T-helper 2 cell treated with Interferon-gamma antibody and Interleukin-4, amounts not matched to agents 5 μg/mL and 100 μg/mL, for 36 hours (primary cell): ENCODE measurements around the gene STX18.

Source experiments
- DNase-seq: peaks from one replicate; pipeline ENCODE4 v3.0.0; 2021; ENCODE audit warnings: low spot score
- H3K27ac Mint-ChIP-seq: one replicate; pipeline ENCODE4 v1.8.0; 2021; ENCODE audit warnings: mild to moderate bottlenecking, mixed read lengths
- H3K27me3 Mint-ChIP-seq: one replicate; pipeline ENCODE4 v1.8.0; 2021; ENCODE audit warnings: low read depth, mixed read lengths
- H3K36me3 Mint-ChIP-seq: one replicate; pipeline ENCODE4 v1.8.0; 2021; ENCODE audit warnings: low read depth, mixed read lengths
- H3K4me1 Mint-ChIP-seq: one replicate; pipeline ENCODE4 v1.8.0; 2021; ENCODE audit warnings: low read depth, mixed read lengths
- H3K4me3 Mint-ChIP-seq: one replicate; pipeline ENCODE4 v1.8.0; 2022; ENCODE audit warnings: mild to moderate bottlenecking, moderate library complexity, mixed read lengths
- H3K9me3 Mint-ChIP-seq: one replicate; pipeline ENCODE4 v1.8.0; 2021; ENCODE audit warnings: mixed read lengths

Gene STX18

DNA sequence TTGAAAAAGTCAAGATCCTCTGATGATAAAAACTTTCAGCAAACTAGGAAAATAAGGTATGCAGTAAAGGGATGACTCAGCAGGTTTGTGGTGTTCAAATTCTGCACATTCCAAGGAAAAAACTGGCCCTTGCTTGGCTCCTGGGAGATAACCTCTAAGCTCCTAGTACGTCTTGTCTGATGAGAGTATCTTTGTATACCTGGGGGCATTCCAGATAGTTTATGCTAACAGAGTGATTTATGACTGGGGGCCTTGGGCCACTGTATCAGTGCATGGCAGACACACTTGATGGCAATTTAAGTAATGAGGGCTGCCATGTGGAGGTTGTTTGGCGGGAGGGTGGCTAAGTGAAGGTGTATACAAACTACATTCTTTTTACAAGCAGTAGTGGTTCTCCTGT lies 98.0 kb downstream of the STX18 start:
- H3K4me3 Mint-ChIP-seq: no peak overlapping the region
- no peaks in the 10 kb centered on the region for H3K4me1 Mint-ChIP-seq
- no peaks in the 10 kb centered on the region for H3K27me3 Mint-ChIP-seq
- H3K36me3 Mint-ChIP-seq: peaks cover 3% of the 10 kb centered on the region
- DNase-seq: no peak
- H3K9me3 Mint-ChIP-seq: no peaks in the 10 kb centered on the region
- no peak overlapping the region for H3K27ac Mint-ChIP-seq

DNA sequence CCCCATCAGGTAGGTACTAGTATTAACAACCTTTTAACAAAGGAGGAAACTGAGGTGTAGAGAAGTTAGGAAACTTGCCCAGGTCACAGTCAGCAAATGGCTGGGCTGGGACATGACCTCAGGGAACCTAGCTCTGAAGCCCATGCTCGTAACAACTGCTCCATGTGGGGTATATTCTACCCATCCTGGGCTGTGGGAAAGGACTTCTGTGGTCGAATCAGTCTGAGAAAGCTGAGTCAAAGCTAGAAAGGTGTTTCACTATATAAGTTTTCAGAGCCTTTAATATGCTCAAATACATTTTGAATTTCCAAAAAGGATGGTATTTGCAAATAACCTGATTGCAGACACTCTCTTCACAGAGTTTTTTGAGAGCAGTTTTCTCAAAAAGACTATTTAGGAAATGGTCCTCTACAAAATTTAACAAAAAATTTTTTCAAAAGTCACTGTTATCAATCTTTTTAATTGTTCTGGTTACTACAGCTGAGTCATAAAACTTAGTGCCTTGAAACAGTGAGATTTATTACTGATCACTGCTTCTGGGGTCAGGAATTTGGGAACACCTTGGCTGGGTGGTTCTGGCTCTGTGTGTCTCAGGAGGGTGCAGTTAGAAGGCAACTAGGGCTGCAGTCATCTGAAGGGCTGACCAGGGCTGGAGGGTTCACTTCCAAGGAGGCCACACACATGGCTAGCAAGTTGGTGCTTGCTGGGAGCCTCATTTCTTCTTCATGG lies 101.4 kb downstream of the STX18 start:
- no peak for DNase-seq
- no peaks in the 10 kb centered on the region for H3K4me1 Mint-ChIP-seq
- H3K27ac Mint-ChIP-seq: no peak overlapping the region
- H3K4me3 Mint-ChIP-seq: no peak overlapping the region
- no peaks in the 10 kb centered on the region for H3K9me3 Mint-ChIP-seq
- no peaks in the 10 kb centered on the region for H3K27me3 Mint-ChIP-seq
- H3K36me3 Mint-ChIP-seq: peaks cover 6% of the 10 kb centered on the region

DNA sequence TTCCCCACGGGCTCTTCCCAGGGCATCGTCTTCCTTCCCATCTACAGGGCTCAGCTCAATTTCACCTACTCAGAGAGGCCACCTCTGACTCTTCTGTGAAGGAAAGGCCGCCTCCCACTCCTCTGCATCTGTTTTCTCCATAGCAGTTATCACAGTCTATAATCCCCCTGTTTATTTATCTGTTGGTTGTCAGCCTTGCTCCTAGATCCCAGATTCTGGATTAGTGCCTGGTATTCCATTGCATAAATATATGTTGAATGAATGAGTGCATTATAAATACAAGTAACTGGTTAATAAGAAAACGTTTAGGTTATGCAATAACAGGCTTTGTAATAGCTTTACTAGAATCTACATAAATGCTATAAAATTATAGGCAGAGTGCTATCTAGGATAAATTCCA lies 102.1 kb downstream of the STX18 start:
- H3K4me1 Mint-ChIP-seq: no peaks in the 10 kb centered on the region
- peaks cover 6% of the 10 kb centered on the region for H3K36me3 Mint-ChIP-seq
- DNase-seq: no peak
- no peak overlapping the region for H3K4me3 Mint-ChIP-seq
- no peak overlapping the region for H3K27ac Mint-ChIP-seq
- no peaks in the 10 kb centered on the region for H3K9me3 Mint-ChIP-seq
- no peaks in the 10 kb centered on the region for H3K27me3 Mint-ChIP-seq

DNA sequence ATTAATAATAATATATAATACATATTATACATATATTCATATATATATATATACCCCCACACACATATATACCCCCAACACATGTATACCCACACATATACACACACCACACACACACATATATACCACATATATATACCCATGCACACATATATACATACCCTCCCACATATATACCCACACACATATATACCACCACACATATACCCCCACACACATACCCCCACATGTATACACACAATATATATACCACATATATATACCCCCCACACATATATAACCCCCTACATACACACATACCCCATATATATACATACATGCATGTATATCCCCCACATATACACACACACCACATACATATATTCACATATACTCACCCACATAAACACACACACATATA lies 103.0 kb downstream of the STX18 start:
- no peaks in the 10 kb centered on the region for H3K9me3 Mint-ChIP-seq
- no peaks in the 10 kb centered on the region for H3K27me3 Mint-ChIP-seq
- peaks cover 6% of the 10 kb centered on the region for H3K36me3 Mint-ChIP-seq
- no peak overlapping the region for H3K4me3 Mint-ChIP-seq
- DNase-seq: no peak
- H3K27ac Mint-ChIP-seq: no peak overlapping the region
- H3K4me1 Mint-ChIP-seq: no peaks in the 10 kb centered on the region

DNA sequence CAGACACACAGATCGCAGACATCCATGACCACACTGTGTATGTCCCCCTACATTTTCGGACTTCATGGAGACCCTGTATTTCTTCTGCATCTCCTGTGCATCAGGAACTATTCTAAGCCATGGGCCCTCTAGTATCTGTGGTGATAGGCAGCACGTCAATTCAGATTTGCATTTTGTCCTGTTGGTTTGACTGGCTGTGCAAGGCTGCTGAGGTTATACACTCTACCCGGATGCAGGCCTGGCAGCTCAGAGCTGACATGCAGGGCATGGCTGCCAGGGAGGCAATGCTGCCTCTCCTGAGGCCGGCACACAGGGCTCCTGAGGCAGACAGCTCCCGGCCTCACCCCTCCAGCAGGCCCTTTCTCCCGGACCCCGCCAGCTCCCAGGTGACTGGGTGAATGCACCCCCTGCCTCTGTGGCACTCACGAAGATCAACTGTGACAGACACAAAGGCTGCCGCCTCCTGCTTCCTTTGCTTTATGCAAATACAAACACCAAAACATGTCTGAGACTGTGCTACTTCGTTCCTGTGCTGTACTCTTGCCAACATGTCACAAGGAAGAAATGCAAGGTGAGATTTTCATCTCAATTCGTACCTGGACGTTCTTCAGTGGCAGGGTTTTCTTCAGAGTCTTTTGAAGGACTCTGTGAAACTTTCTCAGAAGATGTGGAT lies 103.9 kb downstream of the STX18 start:
- Mint-ChIP-seq H3K27me3 (no peaks in the 10 kb centered on the region), H3K27ac (no peak overlapping the region), H3K9me3 (no peaks in the 10 kb centered on the region), H3K4me3 (no peak overlapping the region), H3K4me1 (no peaks in the 10 kb centered on the region), H3K36me3 (peaks cover 6% of the 10 kb centered on the region)
- DNase-seq: no peak

DNA sequence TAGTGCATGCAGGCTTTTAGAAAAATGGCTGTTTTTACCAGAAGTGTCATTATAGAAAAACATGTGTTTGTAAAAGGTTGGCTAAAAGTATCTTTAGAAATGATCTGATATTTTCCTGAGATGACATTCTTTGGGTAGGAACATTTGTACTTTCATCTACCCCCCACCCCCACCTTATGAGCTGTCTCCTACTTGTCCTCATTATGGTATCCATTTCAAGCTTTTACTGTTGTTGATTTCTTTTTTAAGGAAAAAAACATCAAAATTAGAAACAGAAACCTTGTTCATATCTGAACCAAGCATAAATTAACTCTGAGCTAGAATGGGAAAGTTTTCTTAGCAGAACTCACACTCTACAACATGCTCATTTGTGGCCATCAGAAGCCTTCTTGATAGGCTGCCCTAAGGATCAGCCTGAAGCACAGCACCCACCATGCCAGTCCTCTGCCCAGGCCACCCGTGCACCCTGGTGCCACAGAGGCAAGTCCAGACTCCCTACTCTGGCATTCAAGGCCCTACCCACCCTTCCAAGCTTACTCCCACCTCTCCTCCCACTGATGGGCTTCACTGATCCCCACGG lies 105.5 kb downstream of the STX18 start:
- peaks cover 6% of the 10 kb centered on the region for H3K36me3 Mint-ChIP-seq
- H3K27ac Mint-ChIP-seq: no peak overlapping the region
- H3K4me3 Mint-ChIP-seq: no peak overlapping the region
- no peaks in the 10 kb centered on the region for H3K9me3 Mint-ChIP-seq
- no peaks in the 10 kb centered on the region for H3K27me3 Mint-ChIP-seq
- H3K4me1 Mint-ChIP-seq: no peaks in the 10 kb centered on the region
- DNase-seq: no peak

DNA sequence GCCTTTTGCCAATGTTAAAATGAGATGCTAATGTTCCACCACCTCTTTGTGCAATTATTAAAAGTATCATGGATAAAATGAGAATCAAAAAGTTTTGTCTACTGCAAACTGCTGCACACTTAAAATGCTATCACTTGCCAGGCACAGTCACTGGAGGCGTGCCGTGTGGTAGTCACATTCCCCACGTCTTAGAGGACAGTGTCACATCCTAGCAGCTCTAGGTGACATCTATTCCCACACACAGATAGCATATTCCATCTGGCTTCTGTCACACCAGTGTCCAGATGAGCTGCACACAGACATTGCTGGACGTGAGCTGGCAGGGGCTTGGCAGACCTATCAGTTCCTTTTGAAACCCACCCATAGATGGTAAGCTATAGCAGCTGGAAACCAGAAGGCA lies 107.9 kb downstream of the STX18 start:
- Mint-ChIP-seq H3K36me3 (peaks cover 6% of the 10 kb centered on the region), H3K27ac (no peak overlapping the region), H3K4me1 (peaks cover 3% of the 10 kb centered on the region), H3K27me3 (no peaks in the 10 kb centered on the region), H3K4me3 (no peak overlapping the region), H3K9me3 (no peaks in the 10 kb centered on the region)
- no peak for DNase-seq

DNA sequence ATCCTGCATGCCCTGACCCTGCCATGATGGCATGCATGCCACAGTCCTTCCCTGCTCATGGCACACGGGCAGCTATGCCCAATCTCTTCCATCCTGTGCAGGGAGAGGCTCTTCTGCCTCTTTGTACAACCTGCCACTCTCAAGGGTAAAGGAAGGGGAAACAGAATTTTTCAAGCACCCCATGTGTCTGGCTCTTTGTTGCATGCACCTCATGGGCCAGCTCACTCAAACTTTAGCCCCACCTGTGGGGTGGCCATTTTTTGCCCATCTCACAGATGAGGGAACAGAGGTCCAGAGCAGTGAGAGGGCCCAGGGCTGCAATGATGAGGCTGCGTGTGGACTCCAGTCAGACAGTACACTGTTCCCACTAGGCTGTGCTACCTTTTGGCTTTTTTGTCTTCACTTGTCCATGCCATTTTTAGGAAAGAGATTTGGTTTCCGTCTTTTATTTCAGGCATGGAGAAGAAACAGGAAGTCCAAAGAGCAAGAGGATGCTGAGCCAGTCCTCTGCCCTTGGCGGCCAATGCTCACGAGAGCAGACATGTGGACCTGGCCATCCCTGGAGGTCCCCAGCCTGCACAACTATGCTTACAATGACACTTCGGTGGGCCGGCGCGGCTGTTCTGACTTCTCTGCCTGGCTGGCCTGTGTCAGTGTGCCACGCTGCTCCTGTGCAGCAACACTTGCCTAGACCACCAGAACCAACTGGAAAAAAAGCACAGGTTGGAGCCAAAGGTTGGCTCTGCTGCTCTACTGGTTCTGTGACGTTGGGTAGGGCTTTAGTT lies 109.3 kb downstream of the STX18 start:
- DNase-seq: no peak
- no peaks in the 10 kb centered on the region for H3K27me3 Mint-ChIP-seq
- no peaks in the 10 kb centered on the region for H3K9me3 Mint-ChIP-seq
- H3K36me3 Mint-ChIP-seq: peaks cover 4% of the 10 kb centered on the region
- H3K27ac Mint-ChIP-seq: no peak overlapping the region
- H3K4me3 Mint-ChIP-seq: no peak overlapping the region
- H3K4me1 Mint-ChIP-seq: peaks cover 3% of the 10 kb centered on the region

DNA sequence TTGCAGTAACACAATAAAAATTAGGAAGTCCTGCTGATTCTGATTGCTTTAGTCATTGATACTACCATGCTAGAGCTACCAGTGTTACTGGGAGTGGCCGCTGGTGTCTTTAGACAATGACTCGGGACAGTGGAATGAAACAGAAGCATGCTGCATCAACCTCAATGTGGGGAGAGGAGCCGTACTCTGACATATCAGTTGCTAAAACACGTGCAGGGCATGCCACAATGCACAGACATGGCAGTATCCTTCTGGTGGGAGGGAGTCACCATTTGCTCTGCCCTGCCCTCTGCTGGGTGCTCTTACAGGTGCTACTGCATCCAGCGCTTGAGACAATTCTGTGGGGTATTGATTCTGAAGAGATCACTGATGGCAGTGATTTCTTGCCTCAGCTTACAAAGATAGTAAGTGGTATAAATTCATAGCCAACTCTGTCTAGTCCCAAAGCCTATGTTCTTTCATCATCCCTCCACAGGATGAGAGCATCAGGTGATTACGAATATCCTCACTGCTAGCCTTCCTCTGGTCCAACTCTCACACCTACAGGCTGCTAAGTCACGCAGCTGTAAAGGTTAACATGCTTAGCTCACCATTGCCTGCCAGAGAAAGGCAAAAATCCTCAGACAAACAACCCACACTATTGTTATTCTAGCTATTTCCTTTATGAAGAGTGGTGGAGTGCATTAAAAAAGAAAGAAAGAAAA lies 111.2 kb downstream of the STX18 start:
- Mint-ChIP-seq H3K9me3 (no peaks in the 10 kb centered on the region), H3K4me1 (peaks cover 3% of the 10 kb centered on the region), H3K36me3 (no peaks in the 10 kb centered on the region), H3K27ac (no peak overlapping the region), H3K27me3 (no peaks in the 10 kb centered on the region), H3K4me3 (no peak overlapping the region)
- peak; percentile 13 for DNase-seq

DNA sequence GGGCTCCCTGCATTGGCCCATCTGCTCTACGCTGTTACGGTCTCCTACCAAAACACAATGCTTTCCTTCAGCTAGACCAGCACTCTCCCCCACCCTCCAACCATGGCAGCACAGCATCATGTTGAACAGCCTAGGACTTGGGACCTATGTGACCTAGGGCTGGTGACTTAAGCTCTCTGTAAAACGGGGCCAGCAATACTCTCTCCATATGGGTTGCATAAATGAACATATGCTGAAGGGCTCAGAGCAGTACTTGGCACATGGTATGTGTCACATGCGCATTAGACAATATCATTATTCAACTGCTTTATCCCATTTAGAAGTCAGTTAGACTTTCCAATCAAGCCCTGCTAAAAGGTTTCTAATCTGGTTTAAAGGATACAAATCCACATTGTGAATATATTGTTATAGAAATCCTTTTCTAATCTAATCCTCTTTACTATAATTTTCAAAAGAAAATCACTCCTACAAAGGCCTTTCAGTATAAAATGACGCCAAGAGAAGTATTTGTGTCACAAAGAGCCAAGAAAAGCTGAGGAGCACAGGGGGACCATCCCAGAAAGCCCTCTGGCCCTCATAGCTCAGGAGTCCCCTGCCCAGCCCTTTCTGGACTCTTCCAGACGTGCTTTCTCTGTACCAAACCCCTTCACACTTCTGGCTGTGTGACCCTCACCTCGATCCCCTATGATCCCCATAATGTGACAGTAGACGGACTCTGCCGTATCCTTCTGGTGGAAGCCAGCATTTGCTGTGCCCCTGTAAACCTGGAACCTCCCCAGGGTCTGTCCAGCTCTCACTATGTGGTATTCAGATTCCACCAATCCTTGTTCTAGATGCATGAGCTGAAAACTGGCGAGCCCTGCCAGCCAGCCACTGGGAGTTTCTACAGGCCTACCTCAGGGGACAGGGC lies 112.6 kb downstream of the STX18 start:
- no peaks in the 10 kb centered on the region for H3K9me3 Mint-ChIP-seq
- H3K27ac Mint-ChIP-seq: no peak overlapping the region

DNA sequence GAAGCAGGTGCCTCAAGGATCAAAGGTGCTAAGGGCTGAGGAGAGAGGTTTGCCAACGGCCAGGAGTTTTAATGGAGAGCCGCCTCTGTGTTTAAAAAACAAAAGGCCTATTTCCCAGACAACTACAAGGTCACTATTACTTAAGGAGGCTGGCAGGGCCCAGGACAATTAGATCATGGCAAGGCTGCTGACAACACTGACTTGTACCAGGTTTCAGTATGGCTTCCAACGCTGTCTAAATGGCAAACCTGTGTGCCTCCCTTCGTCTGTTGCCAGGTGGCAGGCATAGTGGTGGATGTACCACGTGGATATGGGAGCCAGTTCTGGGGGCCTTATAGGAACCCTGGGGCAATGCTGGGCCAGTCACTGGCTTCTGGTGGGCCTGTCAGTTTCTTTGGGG lies 114.0 kb downstream of the STX18 start:
- Mint-ChIP-seq H3K4me1 (peaks cover 3% of the 10 kb centered on the region), H3K27me3 (no peaks in the 10 kb centered on the region), H3K36me3 (no peaks in the 10 kb centered on the region), H3K27ac (no peak overlapping the region), H3K9me3 (no peaks in the 10 kb centered on the region), H3K4me3 (no peak overlapping the region)
- DNase-seq: no peak

More for the DNA sequence above, 112.6 kb downstream of the STX18 start:
- Mint-ChIP-seq H3K4me3 (no peak overlapping the region), H3K4me1 (peaks cover 3% of the 10 kb centered on the region), H3K27me3 (no peaks in the 10 kb centered on the region), H3K36me3 (no peaks in the 10 kb centered on the region)
- DNase-seq: no peak

DNA sequence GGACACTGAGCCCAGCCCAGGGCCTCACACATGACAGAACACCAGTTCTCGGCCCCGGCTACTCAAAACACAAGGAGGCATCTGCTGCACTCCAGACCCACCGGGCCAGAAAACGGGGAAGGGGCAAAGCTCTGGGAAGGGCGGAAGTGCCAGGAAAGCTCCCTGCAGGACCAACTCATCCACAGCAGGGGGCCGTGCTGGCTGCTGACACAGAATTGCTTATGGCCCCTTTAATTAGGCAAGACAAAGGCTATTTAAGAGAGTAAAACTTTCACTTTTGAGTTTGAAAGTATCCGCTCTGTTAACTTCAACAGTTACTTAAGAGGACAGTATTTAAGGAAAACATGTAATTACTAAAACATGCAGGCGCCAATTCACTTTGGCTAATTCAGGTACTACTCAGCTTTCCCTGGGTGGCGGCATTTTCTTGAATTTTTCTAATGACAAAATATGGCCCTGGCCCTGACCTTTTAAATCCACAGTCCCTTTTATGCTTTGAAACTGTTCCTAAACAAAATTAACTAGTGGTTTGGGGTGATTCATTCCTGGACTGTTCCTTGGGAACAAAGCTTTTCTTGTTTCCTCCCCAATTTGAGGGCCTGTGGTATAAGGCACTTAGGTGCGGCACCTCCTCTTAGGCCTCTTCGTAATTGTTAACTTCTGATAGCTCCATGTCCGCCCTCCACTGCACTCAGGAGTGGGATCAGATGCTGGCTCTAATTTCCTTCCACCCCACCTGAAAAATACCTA lies 114.6 kb downstream of the STX18 start:
- Mint-ChIP-seq H3K4me1 (peaks cover 3% of the 10 kb centered on the region), H3K9me3 (no peaks in the 10 kb centered on the region), H3K36me3 (no peaks in the 10 kb centered on the region), H3K27ac (no peak overlapping the region), H3K4me3 (no peak overlapping the region), H3K27me3 (no peaks in the 10 kb centered on the region)
- DNase-seq: no peak
